Measurements from ENCODE around the gene ZNF134. TPM values are rescaled to one million over a fixed set of nuclear protein-coding genes. Genes with fewer than 3 reads are reported as not detected.

ZNF134 gene
- total and polyA plus RNA-seq, 2 donors (not counting 3 experiments of a cell fraction or from before 2014, with no cell fraction given), result 6.4 to 12.3 TPM

- intact Hi-C loops (cut with micrococcal nuclease), result no loop called here
These were observed 54.6 kb downstream of the ZNF134 start, which contains the start of gene ZSCAN4 for GRCh38 chr19:57668635-57669034. TSS of gene ZSCAN4 (plus strand) at chr19:57668935. CDS start at chr19:57676146, 7,211 bp downstream.

More at GRCh38 chr19:57668635-57669034, 54.6 kb downstream of the ZNF134 start, which contains the start of gene ZSCAN4:
- no peak within 1 kb of the TSS for H3K9ac ChIP-seq (replicated peaks; ENCODE audit: extremely low read depth, insufficient read depth, low read length)
- no peaks in the 10 kb centered on the region for H3K79me2 ChIP-seq (ENCODE audit: control insufficient read depth, insufficient read depth, low read length)
- BruUV-seq (replicated peaks), result no TSS peak
- POLR2A ChIA-PET, result no interaction called here
- no peak within 1 kb of the TSS for H3K4me2 ChIP-seq (ENCODE audit: insufficient read depth, low read length)
- CTCF ChIA-PET, result no interaction called here
- peaks cover 0 to 2% of the 10 kb centered on the region in 2 experiments for H3K27me3 ChIP-seq (ENCODE audit: control insufficient read depth in 2 of 2, insufficient read depth in 2 of 2, low read length in 2 of 2)
- H3K4me1 ChIP-seq (ENCODE audit: control insufficient read depth, extremely low read depth, insufficient read depth, low read length), result peaks cover 4% of the 10 kb centered on the region
- H3K9me3 ChIP-seq (replicated peaks; ENCODE audit: control insufficient read depth, insufficient read depth, low read length), result no peaks in the 10 kb centered on the region
- no peak for FAIRE-seq
- dilution Hi-C loops (cut with MboI; ENCODE audit: extremely low pct_ligation_motif_present, low sequenced_read_pairs), result no loop called here
- H3K9me1 ChIP-seq (replicated peaks; ENCODE audit: control insufficient read depth, extremely low read depth, insufficient read depth, low read length), result no peaks in the 10 kb centered on the region
- TF ChIP-seq MAX (IDR thresholded peaks at IDR 0.05; ENCODE audit: insufficient read depth, insufficient read length), result no peak
- no peak for TF ChIP-seq GATA2 (IDR thresholded peaks at IDR 0.05; ENCODE audit: insufficient read depth, insufficient read length, low read depth, low read length)
- no peak for TF ChIP-seq MYC (IDR thresholded peaks at IDR 0.05; ENCODE audit: low read depth, low read length)
- no peak for TF ChIP-seq EZH2 (IDR thresholded peaks at IDR 0.05; ENCODE audit: borderline replicate concordance, low read depth, low read length, severe bottlenecking)
- no peak for TF ChIP-seq POLR2AphosphoS5 (IDR thresholded peaks at IDR 0.05; ENCODE audit: insufficient read depth, low read depth, low read length)
- TF ChIP-seq FOS (IDR thresholded peaks at IDR 0.05; ENCODE audit: borderline replicate concordance, insufficient read depth, low read length), result no peak
- TF ChIP-seq POLR2A (IDR thresholded peaks at IDR 0.05; ENCODE audit: low read depth, low read length), result no peak
- TF ChIP-seq JUN (IDR thresholded peaks at IDR 0.05; ENCODE audit: borderline replicate concordance, insufficient read depth, insufficient read length, low read depth), result no peak
- TF ChIP-seq CTCF (IDR thresholded peaks at IDR 0.05; ENCODE audit: extremely low read depth in 1 of 2, insufficient read depth in 1 of 2, low read depth in 1 of 2, low read length in 2 of 2), result no peak
- H3K27ac ChIP-seq (ENCODE audit: insufficient read depth, low read depth, low read length), result no peak within 1 kb of the TSS
- DNase-seq (ENCODE audit: low read depth, low spot score), result no peak
- H3K4me3 ChIP-seq (replicated peaks in 1 of 3; ENCODE audit: insufficient read depth in 1 of 3, low read depth in 1 of 3, low read length in 3 of 3), result no peak within 1 kb of the TSS
- no peaks in the 10 kb centered on the region for H3K36me3 ChIP-seq (ENCODE audit: control insufficient read depth in 2 of 2, extremely low read depth in 1 of 2, insufficient read depth in 2 of 2, low read length in 2 of 2)
- H2AFZ ChIP-seq (ENCODE audit: low read depth, low read length), result no peak within 1 kb of the TSS
- H4K20me1 ChIP-seq (replicated peaks; ENCODE audit: control insufficient read depth, extremely low read depth, insufficient read depth, low read length), result no peaks in the 10 kb centered on the region
